ENCODE data around the gene ARL4C.

The ARL4C gene

GRCh38 chr2:234446404-234447076 lies 50.3 kb downstream of the ARL4C start:
- DNase-seq (ENCODE audit: low spot score), result peak; percentile 50
- in situ Hi-C loops (cut with MboI; ENCODE audit: low pct_unique_long_range_greater_than_20kb, low sequenced_read_pairs, unreplicated experiment), result no loop called here
- TF ChIP-seq, protein P1, sequence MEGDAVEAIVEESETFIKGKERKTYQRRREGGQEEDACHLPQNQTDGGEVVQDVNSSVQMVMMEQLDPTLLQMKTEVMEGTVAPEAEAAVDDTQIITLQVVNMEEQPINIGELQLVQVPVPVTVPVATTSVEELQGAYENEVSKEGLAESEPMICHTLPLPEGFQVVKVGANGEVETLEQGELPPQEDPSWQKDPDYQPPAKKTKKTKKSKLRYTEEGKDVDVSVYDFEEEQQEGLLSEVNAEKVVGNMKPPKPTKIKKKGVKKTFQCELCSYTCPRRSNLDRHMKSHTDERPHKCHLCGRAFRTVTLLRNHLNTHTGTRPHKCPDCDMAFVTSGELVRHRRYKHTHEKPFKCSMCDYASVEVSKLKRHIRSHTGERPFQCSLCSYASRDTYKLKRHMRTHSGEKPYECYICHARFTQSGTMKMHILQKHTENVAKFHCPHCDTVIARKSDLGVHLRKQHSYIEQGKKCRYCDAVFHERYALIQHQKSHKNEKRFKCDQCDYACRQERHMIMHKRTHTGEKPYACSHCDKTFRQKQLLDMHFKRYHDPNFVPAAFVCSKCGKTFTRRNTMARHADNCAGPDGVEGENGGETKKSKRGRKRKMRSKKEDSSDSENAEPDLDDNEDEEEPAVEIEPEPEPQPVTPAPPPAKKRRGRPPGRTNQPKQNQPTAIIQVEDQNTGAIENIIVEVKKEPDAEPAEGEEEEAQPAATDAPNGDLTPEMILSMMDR (IDR thresholded peaks at IDR 0.05; ENCODE audit: extremely low read depth, insufficient read depth, missing control alignments), result no peak

GRCh38 chr2:234444893-234445292 lies 52.0 kb downstream of the ARL4C start:
- in situ Hi-C loops (cut with MboI; ENCODE audit: low pct_unique_long_range_greater_than_20kb, low sequenced_read_pairs, unreplicated experiment), result no loop called here
- TF ChIP-seq, protein P1 (IDR thresholded peaks at IDR 0.05; ENCODE audit: extremely low read depth, insufficient read depth, missing control alignments), result no peak
- peak; percentile 28 for DNase-seq (ENCODE audit: low spot score)

DNA sequence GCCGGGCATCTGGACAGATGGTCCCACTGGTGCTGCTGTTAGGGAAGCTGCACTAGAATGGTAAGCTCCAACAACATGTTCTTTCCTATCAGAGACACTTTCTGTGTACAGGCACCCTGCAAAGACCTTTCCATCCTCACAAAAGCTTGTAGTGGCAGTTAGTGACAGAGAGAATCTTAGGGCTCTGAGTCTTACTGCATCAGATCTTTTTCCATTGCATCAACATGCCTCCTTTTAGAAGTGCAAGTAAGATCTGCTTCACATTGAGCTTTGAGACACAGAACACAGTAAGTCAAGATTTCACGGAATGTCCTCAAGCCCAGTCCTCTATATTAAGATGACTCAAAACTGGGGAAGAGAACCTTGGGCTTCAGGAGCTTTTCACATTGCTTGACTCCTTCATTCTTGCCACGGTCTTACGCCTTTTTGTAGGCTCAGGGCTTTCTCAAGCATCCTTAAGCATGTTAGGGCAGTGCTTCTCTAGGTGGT lies 52.6 kb downstream of the ARL4C start:
- in situ Hi-C loops (cut with MboI; ENCODE audit: low pct_unique_long_range_greater_than_20kb, low sequenced_read_pairs, unreplicated experiment), result no loop called here
- DNase-seq (ENCODE audit: low spot score), result no peak
- TF ChIP-seq, protein P1 (IDR thresholded peaks at IDR 0.05; ENCODE audit: extremely low read depth, insufficient read depth, missing control alignments), result no peak

Data from GM13977 (cell line).